Nephron (organoid): ENCODE results near the gene TRANK1.

Source experiments
- H3K27ac Mint-ChIP-seq, 3 experiments: 2 replicates each; pipeline ENCODE4 v1.8.0; 2020; ENCODE audit warnings: mixed read lengths in 3 of 3, mild to moderate bottlenecking in 2 of 3, moderate library complexity in 1 of 3
- H3K27me3 Mint-ChIP-seq: 2 replicates; pipeline ENCODE4 v1.8.0; 2021; ENCODE audit warnings: low read depth, mild to moderate bottlenecking, moderate library complexity, mixed read lengths
- H3K36me3 Mint-ChIP-seq: 2 replicates; pipeline ENCODE4 v1.8.0; 2020; ENCODE audit warnings: low read depth, mixed read lengths
- H3K4me1 Mint-ChIP-seq: 2 replicates; pipeline ENCODE4 v1.8.0; 2020; ENCODE audit warnings: mixed read lengths
- H3K4me3 Mint-ChIP-seq, 3 experiments: 2 replicates each; pipeline ENCODE4 v1.8.0; 2020; ENCODE audit warnings: mild to moderate bottlenecking in 3 of 3, mixed read lengths in 3 of 3, moderate library complexity in 2 of 3
- H3K9me3 Mint-ChIP-seq: 2 replicates; pipeline ENCODE4 v1.8.0; 2020; ENCODE audit warnings: mixed read lengths
- TF ChIP-seq, protein P1 (sequence below), 3 experiments: fragments of 200-600 bp; sonication (generic); IDR thresholded peaks; one replicate each; pipeline ENCODE4 v1.5.0; 2021; ENCODE audit warnings: antibody characterized with exemption in 3 of 3; ENCODE audit not compliant: unreplicated experiment in 3 of 3

TRANK1 gene

DNA sequence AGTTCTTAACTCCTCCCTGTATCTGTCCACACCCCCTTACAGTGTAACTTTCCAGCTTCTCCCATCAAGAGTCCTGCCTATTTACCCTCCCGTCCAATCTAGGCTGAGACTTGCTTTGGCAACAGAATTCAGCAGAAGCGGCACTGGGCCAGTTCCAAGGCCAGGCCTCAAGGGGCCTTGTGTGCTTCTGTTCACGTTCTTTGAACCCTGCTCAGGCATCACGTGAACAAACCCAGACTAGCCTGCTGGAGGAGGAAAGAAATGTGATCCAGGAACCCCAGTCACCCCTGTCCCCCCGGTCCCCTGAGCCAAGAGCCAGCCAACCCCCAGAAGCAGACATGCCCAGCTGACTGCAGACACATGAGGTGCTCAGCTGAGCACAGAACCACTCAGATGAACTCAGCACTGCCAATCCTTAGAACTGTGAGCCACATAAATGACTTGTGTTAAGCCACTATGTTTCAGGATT, 104.4 kb downstream of the TRANK1 start:
- no peaks in the 10 kb centered on the region for H3K27me3 Mint-ChIP-seq
- H3K9me3 Mint-ChIP-seq, result peaks cover 17% of the 10 kb centered on the region
- peaks cover 17% of the 10 kb centered on the region for H3K4me1 Mint-ChIP-seq
- peaks cover 39% of the 10 kb centered on the region for H3K36me3 Mint-ChIP-seq
- H3K27ac Mint-ChIP-seq, result peak overlapping the region in 1 of 3 experiments; percentile 6
- H3K4me3 Mint-ChIP-seq, result no peak overlapping the region
- TF ChIP-seq, protein P1, sequence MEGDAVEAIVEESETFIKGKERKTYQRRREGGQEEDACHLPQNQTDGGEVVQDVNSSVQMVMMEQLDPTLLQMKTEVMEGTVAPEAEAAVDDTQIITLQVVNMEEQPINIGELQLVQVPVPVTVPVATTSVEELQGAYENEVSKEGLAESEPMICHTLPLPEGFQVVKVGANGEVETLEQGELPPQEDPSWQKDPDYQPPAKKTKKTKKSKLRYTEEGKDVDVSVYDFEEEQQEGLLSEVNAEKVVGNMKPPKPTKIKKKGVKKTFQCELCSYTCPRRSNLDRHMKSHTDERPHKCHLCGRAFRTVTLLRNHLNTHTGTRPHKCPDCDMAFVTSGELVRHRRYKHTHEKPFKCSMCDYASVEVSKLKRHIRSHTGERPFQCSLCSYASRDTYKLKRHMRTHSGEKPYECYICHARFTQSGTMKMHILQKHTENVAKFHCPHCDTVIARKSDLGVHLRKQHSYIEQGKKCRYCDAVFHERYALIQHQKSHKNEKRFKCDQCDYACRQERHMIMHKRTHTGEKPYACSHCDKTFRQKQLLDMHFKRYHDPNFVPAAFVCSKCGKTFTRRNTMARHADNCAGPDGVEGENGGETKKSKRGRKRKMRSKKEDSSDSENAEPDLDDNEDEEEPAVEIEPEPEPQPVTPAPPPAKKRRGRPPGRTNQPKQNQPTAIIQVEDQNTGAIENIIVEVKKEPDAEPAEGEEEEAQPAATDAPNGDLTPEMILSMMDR (IDR thresholded peaks at IDR 0.05; ENCODE audit: unreplicated experiment in 3 of 3), result no peak

DNA sequence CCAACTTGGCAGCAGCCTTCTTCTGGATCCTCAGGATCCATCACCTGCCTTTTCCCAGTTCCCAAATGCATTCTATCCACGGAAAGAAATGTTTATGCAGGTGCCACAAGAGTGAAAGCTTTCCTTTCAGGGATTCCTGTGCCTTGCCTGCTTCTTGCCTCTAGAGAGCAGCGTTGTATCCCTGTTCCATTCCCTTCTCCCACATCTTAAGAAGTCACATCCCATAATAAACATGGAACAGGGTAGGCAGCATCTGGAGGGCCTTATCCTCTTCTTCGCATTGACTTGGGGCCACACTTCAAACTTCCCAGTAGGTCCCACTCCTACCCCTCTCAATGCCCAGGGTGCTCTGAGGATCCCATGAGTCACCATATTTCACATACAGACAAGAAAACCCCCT, 107.8 kb downstream of the TRANK1 start:
- Mint-ChIP-seq H3K4me3 (no peak overlapping the region), H3K27me3 (no peaks in the 10 kb centered on the region), H3K4me1 (peaks cover 21% of the 10 kb centered on the region), H3K27ac (no peak overlapping the region), H3K9me3 (peaks cover 13% of the 10 kb centered on the region), H3K36me3 (peaks cover 36% of the 10 kb centered on the region)
- TF ChIP-seq, protein P1 (IDR thresholded peaks at IDR 0.05; ENCODE audit: unreplicated experiment in 3 of 3), result no peak

DNA sequence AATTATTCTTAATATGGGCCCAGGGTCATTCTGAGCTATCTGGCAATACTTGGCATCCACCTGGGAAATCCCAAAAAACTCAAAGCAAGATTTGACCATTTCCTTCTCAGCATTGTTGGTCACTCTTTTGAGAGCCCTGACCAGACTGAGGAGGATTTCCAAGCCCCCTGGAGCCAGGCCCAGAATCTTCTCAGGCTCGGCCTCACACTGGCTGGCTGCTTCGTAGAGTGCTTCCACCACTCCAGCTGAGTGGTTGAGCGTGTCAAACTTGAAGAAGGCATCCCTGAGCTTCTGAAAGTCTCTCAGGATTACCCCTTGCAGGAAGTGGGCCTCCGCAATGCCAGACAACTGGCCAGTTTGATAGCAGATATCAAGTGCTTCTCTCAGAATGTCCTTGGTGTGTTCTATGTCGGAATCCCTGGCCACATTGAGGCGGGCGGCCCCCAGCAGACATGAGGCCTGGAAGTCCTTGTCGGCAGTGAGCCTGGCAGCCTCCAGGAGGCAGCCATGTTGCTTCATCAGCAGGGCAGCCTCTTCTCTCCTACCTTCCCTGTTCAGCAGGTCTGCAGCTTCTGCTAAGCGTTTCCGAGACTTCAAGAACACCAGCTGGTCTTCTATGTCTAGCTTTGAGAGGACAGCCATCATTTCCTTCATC, 111.6 kb downstream of the TRANK1 start:
- Mint-ChIP-seq H3K9me3 (no peaks in the 10 kb centered on the region), H3K27me3 (no peaks in the 10 kb centered on the region), H3K4me1 (peaks cover 4% of the 10 kb centered on the region), H3K4me3 (no peak overlapping the region), H3K36me3 (peaks cover 24% of the 10 kb centered on the region), H3K27ac (no peak overlapping the region)
- TF ChIP-seq, protein P1 (IDR thresholded peaks at IDR 0.05; ENCODE audit: unreplicated experiment in 3 of 3), result no peak

DNA sequence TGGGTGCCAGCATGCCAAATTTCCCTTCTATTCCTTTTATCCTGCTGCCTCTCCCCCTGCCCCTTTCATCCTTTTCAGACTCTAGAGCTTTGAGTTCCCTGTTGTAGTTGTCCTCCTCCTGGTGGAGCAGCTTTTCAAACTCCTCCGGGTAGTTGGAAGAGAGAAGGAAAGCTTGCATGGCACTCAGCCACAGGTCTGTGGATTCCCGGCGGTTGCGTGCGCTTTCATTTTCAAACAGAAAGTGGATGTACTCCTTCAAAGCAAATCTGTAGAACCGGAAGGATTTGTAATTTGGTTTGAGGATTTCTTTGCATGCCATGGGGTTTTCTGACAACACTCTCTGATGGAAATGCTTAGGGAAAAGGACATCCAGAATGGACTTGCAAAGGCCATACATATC, 112.4 kb downstream of the TRANK1 start:
- Mint-ChIP-seq H3K36me3 (peaks cover 24% of the 10 kb centered on the region), H3K4me1 (peaks cover 4% of the 10 kb centered on the region), H3K27me3 (no peaks in the 10 kb centered on the region), H3K4me3 (no peak overlapping the region), H3K27ac (no peak overlapping the region), H3K9me3 (no peaks in the 10 kb centered on the region)
- TF ChIP-seq, protein P1 (IDR thresholded peaks at IDR 0.05; ENCODE audit: unreplicated experiment in 3 of 3), result no peak

DNA sequence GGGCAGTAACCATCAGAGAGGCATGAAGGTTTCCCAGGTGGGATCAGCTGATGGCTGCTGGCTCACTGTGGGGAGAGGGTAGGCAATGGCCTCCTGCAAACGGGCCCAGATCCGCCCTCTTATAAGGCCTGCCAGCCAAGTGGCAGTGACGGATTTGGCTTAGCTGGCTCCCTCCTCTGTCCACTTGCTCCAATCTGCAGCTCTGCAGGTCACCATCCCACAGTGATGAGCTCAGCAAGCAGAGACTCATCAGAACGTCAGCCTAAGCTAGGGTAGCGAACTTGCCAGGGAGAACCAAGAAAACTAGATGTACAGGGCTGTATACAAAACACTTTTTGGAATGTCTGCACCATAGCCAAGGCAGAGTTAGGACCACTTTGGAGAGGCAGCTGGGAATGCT, 117.7 kb downstream of the TRANK1 start:
- TF ChIP-seq, protein P1 (IDR thresholded peaks at IDR 0.05; ENCODE audit: unreplicated experiment in 3 of 3), result no peak
- Mint-ChIP-seq H3K4me1 (no peaks in the 10 kb centered on the region), H3K27me3 (no peaks in the 10 kb centered on the region), H3K4me3 (no peak overlapping the region), H3K9me3 (no peaks in the 10 kb centered on the region), H3K36me3 (peaks cover 11% of the 10 kb centered on the region), H3K27ac (no peak overlapping the region)

DNA sequence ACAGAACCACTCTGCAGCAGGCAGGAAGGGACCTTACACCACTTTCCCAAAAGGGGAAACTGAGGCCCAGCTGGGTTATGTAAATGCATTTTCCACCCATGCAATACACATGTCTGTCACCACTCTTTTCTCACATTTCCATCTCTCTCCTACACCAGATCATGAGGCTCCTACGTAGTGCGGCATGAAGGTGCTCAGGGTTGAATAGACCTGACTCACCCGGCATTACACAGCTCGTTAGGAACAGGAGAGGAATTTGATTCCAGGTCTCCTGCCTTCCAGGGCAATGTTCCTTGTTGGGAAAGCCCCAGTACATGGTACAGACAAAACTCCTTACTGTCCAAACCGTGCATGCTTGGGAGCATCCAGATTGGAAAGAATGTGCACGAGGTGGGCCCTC, 118.6 kb downstream of the TRANK1 start:
- peaks cover 4% of the 10 kb centered on the region for H3K36me3 Mint-ChIP-seq
- no peak overlapping the region for H3K27ac Mint-ChIP-seq
- TF ChIP-seq, protein P1 (IDR thresholded peaks at IDR 0.05; ENCODE audit: unreplicated experiment in 3 of 3), result no peak
- H3K4me1 Mint-ChIP-seq, result no peaks in the 10 kb centered on the region
- H3K9me3 Mint-ChIP-seq, result no peaks in the 10 kb centered on the region
- no peaks in the 10 kb centered on the region for H3K27me3 Mint-ChIP-seq
- H3K4me3 Mint-ChIP-seq, result no peak overlapping the region
